Gastroesophageal sphincter (tissue), 4 donors: ENCODE results near the gene TMIGD1. TPM values are rescaled to one million over a fixed set of nuclear protein-coding genes. Genes with fewer than 3 reads are reported as not detected.
"Not testable (repeated sequence)": the region's sequence is repeated elsewhere in the genome, so short reads cannot be mapped to it uniquely, and the experiment has no call there.

Experiments
- ATAC-seq: fragments of 150-250 bp; one replicate; pipeline ENCODE4 v1.9.1; 2016; ENCODE audit warnings: mild to moderate bottlenecking, moderate library complexity
- H3K27ac ChIP-seq, 4 donors: fragments of 200-600 bp; sonication (generic) in 3 of 4; 1 replicate in 3 of 4; 2 replicates in 1 of 4; pipeline ENCODE4 v1.5.1; 2016 to 2019
- H3K27me3 ChIP-seq: fragments of 200-600 bp; sonication (generic); one replicate; pipeline ENCODE4 v1.5.1; 2019
- H3K36me3 ChIP-seq, 2 donors: fragments of 200-600 bp; sonication (generic); one replicate each; pipeline ENCODE4 v1.5.1; 2019; ENCODE audit warnings: control low read depth in 1 of 2
- H3K4me1 ChIP-seq, 3 donors: fragments of 200-600 bp; sonication (generic); 1 replicate in 2 of 3; 2 replicates in 1 of 3; pipeline ENCODE4 v1.5.1; 2016 to 2019; ENCODE audit warnings: control low read depth in 2 of 3
- H3K4me3 ChIP-seq, 2 donors: fragments of 200-600 bp; sonication (generic); one replicate each; pipeline ENCODE4 v1.5.1; 2019; ENCODE audit warnings: mild to moderate bottlenecking in 1 of 2, moderate library complexity in 1 of 2
- H3K9me3 ChIP-seq, 3 donors: fragments of 200-600 bp; sonication (generic); one replicate each; pipeline ENCODE4 v1.5.1; 2017 to 2019; ENCODE audit warnings: control low read depth in 2 of 3
- EP300 ChIP-seq: sonication (generic); formaldehyde crosslinking; IDR thresholded peaks from one replicate; pipeline ENCODE4 v1.6.1; 2017; ENCODE audit warnings: antibody characterized with exemption, mild to moderate bottlenecking
- POLR2A ChIP-seq, 2 donors: fragments of 450-650 bp; IDR thresholded peaks; one replicate each; pipeline ENCODE4 v1.6.1; 2017; ENCODE audit warnings: antibody characterized with exemption in 2 of 2, mild to moderate bottlenecking in 2 of 2, moderate library complexity in 1 of 2
- POLR2AphosphoS5 ChIP-seq: sonication (generic); formaldehyde crosslinking; IDR thresholded peaks from one replicate; pipeline ENCODE4 v1.6.1; 2017; ENCODE audit warnings: antibody characterized with exemption
- WGBS, 2 donors: methylation state at CpG; one replicate each; pipeline ENCODE4 v1.1.5; 2018; ENCODE audit warnings: low coverage in 1 of 2; 5-methylcytosine and 5-hydroxymethylcytosine counted together
- total RNA-seq, 4 donors: library from RNA; depleted of rRNA; stranded (reverse); fragments of >200 nt; gene quantifications; one replicate each; pipeline ENCODE4 v1.1.0, GENCODE V29; 2016
- TF ChIP-seq, protein P1 (sequence below), 4 experiments: fragments of 200-600 bp in 2 of 4; fragments of 450-650 bp in 2 of 4; sonication (generic) in 1 of 4; IDR thresholded peaks; one replicate each; pipeline ENCODE4 v1.5.1; 2017 to 2019; ENCODE audit warnings: antibody characterized with exemption in 4 of 4, mild to moderate bottlenecking in 2 of 4, moderate library complexity in 2 of 4

Gene TMIGD1
- total RNA-seq, 4 donors from 2014 or later = not detected

DNA sequence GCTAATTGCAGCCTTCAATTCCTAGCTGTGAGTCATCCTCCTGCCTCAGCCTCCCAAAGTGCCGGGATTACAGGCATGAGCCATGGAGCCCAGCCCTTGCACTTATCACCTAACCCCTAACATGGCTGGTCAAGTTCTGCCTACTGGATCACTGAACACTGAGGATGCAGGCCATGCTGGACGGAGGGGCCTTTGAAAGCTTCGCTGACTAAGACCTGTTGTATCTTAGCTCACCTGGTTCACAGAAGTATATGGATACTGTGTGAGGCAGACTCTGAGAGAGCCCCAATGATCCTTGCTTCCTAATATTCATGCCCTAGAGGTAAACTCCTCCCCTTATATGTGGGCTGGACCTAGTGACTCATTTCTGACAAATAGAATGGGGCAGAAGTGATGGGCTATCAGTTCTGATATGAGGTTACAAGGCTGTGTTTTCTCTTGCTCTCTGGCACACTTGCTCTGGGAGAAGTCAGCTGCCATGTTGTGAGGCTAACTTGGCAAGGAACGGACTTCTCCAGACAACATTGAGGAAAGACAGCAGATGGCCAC is 11.7 kb upstream of the TMIGD1 start:
- ATAC-seq = no peak
- 100% methylated on average over 2 of the region's 4 CpGs; no CpG with 5 or more reads in 1 of the 2 donors for WGBS, 2 donors
- H3K9me3 ChIP-seq = no peaks in the 10 kb centered on the region
- H3K27me3 ChIP-seq = no peaks in the 10 kb centered on the region
- H3K4me1 ChIP-seq = peaks cover 0 to 38% (median 4%) of the 10 kb centered on the region in 3 donors
- no peak overlapping the region for H3K4me3 ChIP-seq
- H3K36me3 ChIP-seq = no peaks in the 10 kb centered on the region
- H3K27ac ChIP-seq = peak overlapping the region in 3 of 4 donors; percentile 25 to 50 (median 34)
- no peak for TF ChIP-seq POLR2AphosphoS5
- TF ChIP-seq, protein P1, sequence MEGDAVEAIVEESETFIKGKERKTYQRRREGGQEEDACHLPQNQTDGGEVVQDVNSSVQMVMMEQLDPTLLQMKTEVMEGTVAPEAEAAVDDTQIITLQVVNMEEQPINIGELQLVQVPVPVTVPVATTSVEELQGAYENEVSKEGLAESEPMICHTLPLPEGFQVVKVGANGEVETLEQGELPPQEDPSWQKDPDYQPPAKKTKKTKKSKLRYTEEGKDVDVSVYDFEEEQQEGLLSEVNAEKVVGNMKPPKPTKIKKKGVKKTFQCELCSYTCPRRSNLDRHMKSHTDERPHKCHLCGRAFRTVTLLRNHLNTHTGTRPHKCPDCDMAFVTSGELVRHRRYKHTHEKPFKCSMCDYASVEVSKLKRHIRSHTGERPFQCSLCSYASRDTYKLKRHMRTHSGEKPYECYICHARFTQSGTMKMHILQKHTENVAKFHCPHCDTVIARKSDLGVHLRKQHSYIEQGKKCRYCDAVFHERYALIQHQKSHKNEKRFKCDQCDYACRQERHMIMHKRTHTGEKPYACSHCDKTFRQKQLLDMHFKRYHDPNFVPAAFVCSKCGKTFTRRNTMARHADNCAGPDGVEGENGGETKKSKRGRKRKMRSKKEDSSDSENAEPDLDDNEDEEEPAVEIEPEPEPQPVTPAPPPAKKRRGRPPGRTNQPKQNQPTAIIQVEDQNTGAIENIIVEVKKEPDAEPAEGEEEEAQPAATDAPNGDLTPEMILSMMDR (IDR thresholded peaks at IDR 0.05) = no peak
- no peak for TF ChIP-seq EP300
- TF ChIP-seq POLR2A (IDR thresholded peaks at IDR 0.05) = no peak

DNA sequence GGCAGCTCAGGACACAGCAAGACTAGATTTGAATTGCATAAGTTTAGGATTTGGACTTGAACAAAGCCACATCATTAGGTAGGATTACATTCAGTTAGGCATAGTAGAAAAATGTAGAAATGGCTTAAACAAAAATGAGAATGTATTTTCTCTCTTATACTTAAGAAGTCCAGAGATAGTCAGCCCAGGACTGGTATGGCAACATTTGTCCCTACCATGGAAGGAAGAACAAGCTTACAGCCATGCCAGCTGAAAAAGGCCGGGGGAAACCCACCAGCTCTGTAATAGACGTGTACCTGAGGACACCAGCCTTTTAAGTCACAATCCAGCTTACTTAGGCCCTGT is 11.2 kb upstream of the TMIGD1 start:
- Histone ChIP-seq H3K9me3 (no peaks in the 10 kb centered on the region), H3K27me3 (no peaks in the 10 kb centered on the region), H3K36me3 (no peaks in the 10 kb centered on the region), H3K4me1 (peaks cover 0 to 44% (median 5%) of the 10 kb centered on the region in 3 donors), H3K4me3 (no peak overlapping the region), H3K27ac (peak overlapping the region in 3 of 4 donors; percentile 25 to 50 (median 34))
- WGBS, 2 donors = 73 to 88% methylated on average over 2 of the region's 2 CpGs
- ATAC-seq = no peak
- TF ChIP-seq POLR2A (IDR thresholded peaks at IDR 0.05) (no peak), EP300 (no peak), POLR2AphosphoS5 (no peak)
- TF ChIP-seq, protein P1 (IDR thresholded peaks at IDR 0.05) = no peak

DNA sequence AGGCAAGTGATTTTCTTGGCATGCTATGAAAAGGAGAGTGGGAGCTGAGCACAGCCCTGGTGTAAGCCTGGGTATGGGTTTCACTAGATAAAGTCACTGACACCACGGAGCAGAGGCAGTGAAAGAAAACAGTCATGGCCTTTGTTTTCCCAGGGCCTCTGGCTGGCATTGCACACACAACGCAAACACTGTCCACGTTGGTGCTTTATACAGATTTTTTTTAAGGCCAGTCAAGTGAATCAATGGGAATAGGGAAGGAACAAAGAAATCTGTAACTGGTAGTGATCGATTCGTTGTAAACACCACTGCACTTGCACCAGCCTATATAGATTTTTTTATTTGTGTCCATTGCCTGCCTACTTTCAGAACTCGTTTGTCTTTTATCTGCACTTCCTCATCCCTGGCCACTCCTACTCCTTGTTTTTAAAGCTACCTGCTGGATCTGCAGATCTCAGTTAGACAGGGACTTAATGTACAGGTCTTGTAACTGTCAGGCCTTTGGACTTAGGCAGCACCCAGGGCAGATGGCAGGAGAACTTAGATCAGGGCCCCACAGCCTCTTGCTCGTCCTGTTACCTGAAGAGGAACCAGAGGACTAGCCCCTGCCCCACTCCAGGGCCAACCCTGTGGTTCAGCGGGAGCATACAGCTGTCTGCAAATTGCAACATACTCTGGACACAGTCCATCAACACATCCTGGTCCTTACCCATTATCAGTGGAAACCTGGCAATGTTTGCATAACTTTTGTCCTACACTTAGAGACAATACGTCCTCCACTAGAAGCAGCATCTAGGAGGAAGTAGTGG is 10.6 kb upstream of the TMIGD1 start:
- Histone ChIP-seq H3K4me3 (no peak overlapping the region), H3K27me3 (no peaks in the 10 kb centered on the region), H3K9me3 (no peaks in the 10 kb centered on the region), H3K36me3 (no peaks in the 10 kb centered on the region), H3K4me1 (peaks cover 0 to 49% (median 5%) of the 10 kb centered on the region in 3 donors), H3K27ac (peak overlapping the region; percentile 25 to 58 (median 52))
- ATAC-seq = peak; percentile 71
- 37 to 50% methylated on average over 6 to 7 of the region's 9 CpGs for WGBS, 2 donors
- TF ChIP-seq POLR2A (IDR thresholded peaks at IDR 0.05) (no peak), EP300 (no peak), POLR2AphosphoS5 (no peak)
- TF ChIP-seq, protein P1 (IDR thresholded peaks at IDR 0.05) = no peak

DNA sequence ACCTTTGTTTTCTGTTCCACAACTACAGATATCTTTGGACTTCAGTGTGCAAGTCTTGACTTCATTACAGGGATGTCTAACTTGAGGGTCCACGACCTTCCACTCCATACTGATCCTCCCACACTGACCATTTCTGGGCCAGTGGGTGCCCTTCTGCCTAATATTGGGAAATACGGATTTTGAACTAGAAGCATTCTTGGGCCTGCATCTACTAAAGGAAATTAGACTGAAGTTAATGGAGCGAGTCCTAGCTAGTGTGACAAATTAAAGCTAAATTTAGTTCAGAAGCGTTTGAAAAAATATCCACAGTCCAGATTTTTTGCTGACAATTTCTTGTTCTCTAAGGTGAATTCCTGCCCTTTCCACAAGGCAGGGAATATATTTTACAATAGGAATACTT is 9.9 kb upstream of the TMIGD1 start:
- TF ChIP-seq POLR2AphosphoS5 = no peak
- TF ChIP-seq POLR2A (IDR thresholded peaks at IDR 0.05) = no peak
- TF ChIP-seq, protein P1 (IDR thresholded peaks at IDR 0.05) = no peak
- no peak for TF ChIP-seq EP300
- Histone ChIP-seq H3K4me1 (peaks cover 0 to 49% (median 5%) of the 10 kb centered on the region in 3 donors), H3K36me3 (no peaks in the 10 kb centered on the region), H3K9me3 (no peaks in the 10 kb centered on the region), H3K27me3 (no peaks in the 10 kb centered on the region), H3K27ac (peak overlapping the region; percentile 25 to 58 (median 52)), H3K4me3 (no peak overlapping the region)
- no peak for ATAC-seq
- WGBS, 2 donors = 57 to 63% methylated on average over 3 to 4 of the region's 4 CpGs

DNA sequence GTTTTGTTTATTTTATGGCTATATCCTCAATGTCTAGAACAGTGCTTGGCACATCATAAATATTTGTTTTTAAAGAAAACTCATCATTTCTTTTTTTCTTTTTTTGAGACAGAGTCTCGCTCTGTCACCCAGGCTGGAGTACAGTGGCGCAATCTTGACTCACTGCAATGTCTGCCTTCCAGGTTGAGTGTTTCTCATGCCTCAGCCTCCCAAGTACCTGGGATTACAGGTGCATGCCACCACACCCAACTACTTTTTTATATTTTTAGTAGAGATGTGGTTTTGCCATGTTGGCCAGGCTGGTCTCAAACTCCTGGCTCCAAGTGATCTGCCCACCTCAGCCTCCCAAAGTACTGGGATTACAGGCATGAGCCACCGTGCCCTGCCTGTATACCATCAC is 9.4 kb upstream of the TMIGD1 start:
- Histone ChIP-seq H3K27ac (peak overlapping the region in 1 of 4 donors; percentile 50), H3K4me1 (peaks cover 0 to 49% (median 5%) of the 10 kb centered on the region in 3 donors)
- not testable (repeated sequence) for ATAC-seq, H3K4me3 ChIP-seq, H3K36me3 ChIP-seq, H3K9me3 ChIP-seq, H3K27me3 ChIP-seq
- WGBS, 2 donors = 100% methylated on average over 3 of the region's 3 CpGs
